GM10248 (cell line): Measurements from ENCODE around the gene WWP2.

ENCODE experiments used
- CTCF ChIA-PET: fragments of 300-600 bp; sonication (Branson Sonifier 250); formaldehyde crosslinking; extraction: SDS; loops from one replicate; lab custom pipeline; 2021; ENCODE audit warnings: antibody characterized with exemption; lab: Yijun Ruan, JAX
- POLR2A ChIA-PET: fragments of 350-650 bp; sonication (Branson Sonifier 250); formaldehyde crosslinking; extraction: SDS; loops from one replicate; lab custom pipeline; 2020; ENCODE audit warnings: antibody characterized with exemption; lab: Yijun Ruan, JAX
- DNase-seq: peaks from one replicate; pipeline ENCODE4 v3.0.0; 2012; ENCODE audit errors: extremely low spot score
- TF ChIP-seq, protein P1 (sequence below): IDR thresholded peaks from 2 replicates; pipeline ENCODE4 v1.5.1; 2012; ENCODE audit warnings: mild to moderate bottlenecking, low read depth; ENCODE audit errors: extremely low read depth, missing control alignments, control extremely low read depth

The WWP2 gene

DNA sequence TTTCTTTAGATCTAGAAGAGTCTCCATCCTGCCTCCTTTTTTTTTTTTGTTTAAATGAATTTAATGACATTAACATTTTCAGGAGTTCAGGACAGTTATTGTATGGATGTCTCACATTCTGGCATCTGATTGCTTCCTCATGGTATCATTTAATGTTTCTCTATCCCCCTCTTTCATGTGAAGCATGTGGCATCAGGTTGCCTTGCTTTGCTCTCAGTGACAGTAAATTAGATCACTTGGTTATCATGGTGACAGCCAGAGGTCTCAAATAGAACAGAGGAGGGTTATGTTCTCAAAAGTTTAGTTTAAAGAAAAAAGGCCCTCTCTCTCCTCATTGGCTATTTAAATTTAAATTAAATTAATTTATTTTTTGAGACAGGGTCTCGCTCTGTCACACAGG is 74.1 kb downstream of the WWP2 start:
- POLR2A ChIA-PET = no interaction called here
- TF ChIP-seq, protein P1, sequence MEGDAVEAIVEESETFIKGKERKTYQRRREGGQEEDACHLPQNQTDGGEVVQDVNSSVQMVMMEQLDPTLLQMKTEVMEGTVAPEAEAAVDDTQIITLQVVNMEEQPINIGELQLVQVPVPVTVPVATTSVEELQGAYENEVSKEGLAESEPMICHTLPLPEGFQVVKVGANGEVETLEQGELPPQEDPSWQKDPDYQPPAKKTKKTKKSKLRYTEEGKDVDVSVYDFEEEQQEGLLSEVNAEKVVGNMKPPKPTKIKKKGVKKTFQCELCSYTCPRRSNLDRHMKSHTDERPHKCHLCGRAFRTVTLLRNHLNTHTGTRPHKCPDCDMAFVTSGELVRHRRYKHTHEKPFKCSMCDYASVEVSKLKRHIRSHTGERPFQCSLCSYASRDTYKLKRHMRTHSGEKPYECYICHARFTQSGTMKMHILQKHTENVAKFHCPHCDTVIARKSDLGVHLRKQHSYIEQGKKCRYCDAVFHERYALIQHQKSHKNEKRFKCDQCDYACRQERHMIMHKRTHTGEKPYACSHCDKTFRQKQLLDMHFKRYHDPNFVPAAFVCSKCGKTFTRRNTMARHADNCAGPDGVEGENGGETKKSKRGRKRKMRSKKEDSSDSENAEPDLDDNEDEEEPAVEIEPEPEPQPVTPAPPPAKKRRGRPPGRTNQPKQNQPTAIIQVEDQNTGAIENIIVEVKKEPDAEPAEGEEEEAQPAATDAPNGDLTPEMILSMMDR = no peak
- DNase-seq = no peak
- CTCF ChIA-PET = no interaction called here

DNA sequence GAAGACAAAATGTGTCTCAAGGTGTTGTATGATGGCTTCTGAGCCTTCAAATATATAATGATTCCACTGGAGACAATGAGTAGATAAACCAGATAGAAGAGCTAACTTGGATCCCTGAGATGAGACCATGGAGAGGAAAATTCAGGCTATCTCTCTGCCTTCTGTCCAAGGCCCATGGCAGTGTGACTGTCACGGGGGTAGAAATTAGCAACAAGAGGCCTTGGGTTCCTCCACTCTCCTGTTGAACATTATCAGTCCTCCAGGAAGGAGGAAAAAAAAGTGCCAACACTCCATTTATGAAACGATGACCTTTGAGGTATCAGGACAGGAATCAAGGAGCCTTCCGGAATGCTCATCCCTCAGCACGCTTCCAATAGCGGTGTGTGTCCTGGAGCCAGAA is 75.2 kb downstream of the WWP2 start:
- ChIA-PET POLR2A (no interaction called here), CTCF (no interaction called here)
- TF ChIP-seq, protein P1 = no peak
- no peak for DNase-seq

DNA sequence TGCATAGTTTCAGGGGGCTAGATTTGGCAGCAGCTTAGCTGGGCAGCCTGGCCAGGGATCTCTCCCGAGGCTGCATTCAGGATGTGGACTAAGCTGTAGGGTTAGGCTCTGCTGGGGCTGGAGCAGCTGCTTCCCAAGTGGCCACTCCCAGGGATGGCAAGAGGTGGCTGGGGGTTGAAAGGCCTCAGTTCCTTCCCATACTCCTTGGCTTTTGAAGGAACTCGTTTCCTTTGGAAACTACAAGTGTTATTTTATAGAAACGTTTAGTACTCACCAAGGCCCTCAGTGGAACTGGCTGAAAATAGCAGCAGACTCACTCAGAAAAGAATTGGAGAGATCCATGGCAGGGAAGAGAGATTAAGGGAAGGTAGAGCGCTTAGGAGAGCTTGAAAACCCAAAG is 76.4 kb downstream of the WWP2 start:
- ChIA-PET POLR2A (no interaction called here), CTCF (interaction anchor here (1.0 to 2.1 kb wide), 5 partner anchors 9 to 91 kb away, joined by 3 to 6 read pairs (median 4); no protein-coding TSS in a partner anchor)
- DNase-seq = no peak
- TF ChIP-seq, protein P1 = no peak

DNA sequence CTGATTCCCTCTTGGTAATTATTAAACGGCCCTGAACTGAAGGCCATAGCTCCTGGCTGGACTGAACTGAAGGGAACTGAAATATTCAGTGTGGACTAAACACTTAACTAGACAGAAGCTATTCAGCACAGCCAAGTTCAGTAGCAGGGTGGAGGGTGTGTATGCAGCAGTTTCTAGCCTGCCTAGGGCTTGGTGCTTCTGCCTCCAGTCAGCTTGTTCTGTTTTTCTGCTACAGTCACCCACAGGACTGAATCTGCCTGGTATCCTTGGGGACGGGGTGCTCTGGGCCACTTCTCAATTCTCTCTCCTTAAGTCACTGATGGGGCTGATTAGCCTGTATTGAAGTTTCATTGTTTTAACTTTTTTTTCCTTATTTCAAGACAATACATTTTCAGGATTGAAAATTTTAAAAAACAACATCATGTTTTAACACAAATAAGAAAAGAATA is 77.1 kb downstream of the WWP2 start:
- ChIA-PET CTCF (interaction anchor here (1.0 to 2.1 kb wide), 6 partner anchors 9 to 91 kb away, joined by 3 to 6 read pairs (median 4); no protein-coding TSS in a partner anchor), POLR2A (no interaction called here)
- no peak for DNase-seq
- TF ChIP-seq, protein P1 = no peak

DNA sequence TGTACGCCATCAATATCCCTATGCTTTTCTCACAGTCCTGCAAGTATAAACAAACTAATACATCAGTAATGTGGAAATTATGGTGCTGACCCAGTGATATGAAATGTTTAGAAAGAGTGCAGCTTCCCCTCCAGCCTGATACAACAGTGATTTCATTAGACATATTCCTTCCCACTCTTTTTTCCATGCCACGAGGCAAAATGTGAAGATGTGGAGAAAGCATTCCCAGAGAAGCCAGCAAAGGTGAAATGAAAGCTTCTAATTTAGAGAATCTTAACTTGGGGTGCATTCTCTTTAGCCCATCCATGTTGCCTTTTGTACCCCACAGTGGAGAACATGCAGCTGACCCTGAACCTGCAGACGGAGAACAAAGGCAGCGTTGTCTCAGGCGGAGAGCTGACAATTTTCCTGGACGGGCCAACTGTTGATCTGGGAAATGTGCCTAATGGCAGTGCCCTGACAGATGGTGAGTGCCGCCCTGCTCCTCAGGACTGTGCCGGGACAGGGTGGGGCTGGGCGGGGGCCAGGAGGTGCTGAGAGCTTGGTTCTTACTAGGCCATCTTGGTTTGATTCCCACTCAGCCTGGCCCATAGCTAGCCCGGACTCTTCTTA is 77.8 kb downstream of the WWP2 start:
- TF ChIP-seq, protein P1 = no peak
- no peak for DNase-seq
- CTCF ChIA-PET = interaction anchor here (1.0 to 2.1 kb wide), 5 partner anchors 8 to 90 kb away, joined by 3 to 6 read pairs (median 4); no protein-coding TSS in a partner anchor
- POLR2A ChIA-PET = no interaction called here

DNA sequence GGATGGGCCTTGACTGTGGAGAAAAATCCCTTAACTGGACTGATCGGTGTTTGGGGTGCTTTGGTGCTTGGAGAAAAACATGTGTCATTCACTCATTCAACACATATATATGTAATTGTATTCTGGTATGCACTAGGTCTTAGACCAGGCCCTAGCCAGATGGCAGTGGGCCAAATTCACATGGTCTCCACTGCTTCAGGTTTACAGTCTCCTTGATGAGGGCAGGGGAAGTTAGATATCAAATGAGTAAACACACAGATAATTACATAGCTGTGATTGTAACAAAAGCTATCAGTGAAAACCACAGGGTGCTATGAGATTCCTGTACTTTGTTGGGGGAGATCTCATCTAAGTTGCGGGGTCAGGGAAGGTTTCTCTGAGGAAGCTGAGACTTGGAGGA is 78.8 kb downstream of the WWP2 start:
- ChIA-PET POLR2A (no interaction called here), CTCF (interaction anchor here (1.0 to 1.5 kb wide), 7 partner anchors 8 to 44 kb away, joined by 3 to 6 read pairs (median 4); no protein-coding TSS in a partner anchor)
- no peak for DNase-seq
- TF ChIP-seq, protein P1 = no peak

DNA sequence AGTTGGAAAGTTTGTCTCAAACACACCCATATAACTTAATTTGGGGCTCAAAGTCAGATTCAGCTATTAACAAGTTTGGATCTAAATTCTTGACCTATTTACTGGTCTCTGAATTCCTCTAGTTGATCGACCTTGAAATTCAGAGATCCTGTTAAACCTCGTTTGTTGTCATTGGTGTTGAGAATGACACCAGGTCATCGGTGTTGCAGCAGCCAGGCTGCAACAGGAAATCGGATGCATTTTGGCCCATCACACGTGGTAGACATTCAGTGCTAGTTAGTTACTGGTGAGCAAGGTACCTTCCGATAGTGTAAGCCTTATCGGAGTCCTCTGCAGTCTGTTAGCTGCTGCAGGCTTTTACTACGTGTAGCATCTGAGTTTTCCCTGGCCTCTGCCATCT is 82.3 kb downstream of the WWP2 start:
- CTCF ChIA-PET = interaction anchor here (1.1 kb wide), 1 partner anchor 43 kb away, joined by 3 read pairs; no protein-coding TSS in a partner anchor
- POLR2A ChIA-PET = no interaction called here
- TF ChIP-seq, protein P1 = no peak
- no peak for DNase-seq
